ENCODE results near the gene ZSWIM3.
A peak's percentile ranks its signal among the peaks of the same experiment; 100 is the strongest.

Gene ZSWIM3

GRCh38 chr20:45902199-45902701 lies 44.8 kb downstream of the ZSWIM3 start:
- in situ Hi-C loops (cut with HindIII; ENCODE audit: low sequenced_read_pairs) = no loop called here
- no peak overlapping the region for H3K4me3 ChIP-seq (ENCODE audit: low read depth, low read length)
- no peak for TF ChIP-seq CTCF (IDR thresholded peaks at IDR 0.05; ENCODE audit: low read depth, low read length)
- DNase-seq (ENCODE audit: low read depth, low spot score) = no peak

- no peak overlapping the region for H3K4me3 ChIP-seq (ENCODE audit: low read depth, low read length)
Observed at GRCh38 chr20:45904583-45905504, 47.4 kb downstream of the ZSWIM3 start.

GRCh38 chr20:45905505-45906079 lies 48.2 kb downstream of the ZSWIM3 start:
- DNase-seq (ENCODE audit: low read depth, low spot score) = peak; percentile 67
- in situ Hi-C loops (cut with HindIII; ENCODE audit: low sequenced_read_pairs) = no loop called here
- no peak overlapping the region for H3K4me3 ChIP-seq (ENCODE audit: low read depth, low read length)
- no peak for TF ChIP-seq CTCF (IDR thresholded peaks at IDR 0.05; ENCODE audit: low read depth, low read length)

More at GRCh38 chr20:45904583-45905504, 47.4 kb downstream of the ZSWIM3 start:
- no peak for TF ChIP-seq CTCF (IDR thresholded peaks at IDR 0.05; ENCODE audit: low read depth, low read length)
- in situ Hi-C loops (cut with HindIII; ENCODE audit: low sequenced_read_pairs) = no loop called here
- no peak for DNase-seq (ENCODE audit: low read depth, low spot score)

- in situ Hi-C loops (cut with HindIII; ENCODE audit: low sequenced_read_pairs) = no loop called here
- H3K4me3 ChIP-seq (ENCODE audit: low read depth, low read length) = no peak overlapping the region
- DNase-seq (ENCODE audit: low read depth, low spot score) = no peak
- TF ChIP-seq CTCF (IDR thresholded peaks at IDR 0.05; ENCODE audit: low read depth, low read length) = no peak
Observed at GRCh38 chr20:45907219-45907948, 50.0 kb downstream of the ZSWIM3 start.

GRCh38 chr20:45908084-45908483 lies 50.7 kb downstream of the ZSWIM3 start:
- no peak overlapping the region for H3K4me3 ChIP-seq (ENCODE audit: low read depth, low read length)
- in situ Hi-C loops (cut with HindIII; ENCODE audit: low sequenced_read_pairs) = no loop called here
- no peak for TF ChIP-seq CTCF (IDR thresholded peaks at IDR 0.05; ENCODE audit: low read depth, low read length)
- DNase-seq (ENCODE audit: low read depth, low spot score) = no peak

GRCh38 chr20:45909336-45909808 lies 52.0 kb downstream of the ZSWIM3 start:
- in situ Hi-C loops (cut with HindIII; ENCODE audit: low sequenced_read_pairs) = no loop called here

More at GRCh38 chr20:45909336-45909808, 52.0 kb downstream of the ZSWIM3 start:
- H3K4me3 ChIP-seq (ENCODE audit: low read depth, low read length) = no peak overlapping the region
- DNase-seq (ENCODE audit: low read depth, low spot score) = no peak
- TF ChIP-seq CTCF (IDR thresholded peaks at IDR 0.05; ENCODE audit: low read depth, low read length) = no peak

All from astrocyte of the spinal cord (primary cell).